Mesendoderm (in vitro differentiated cells): ENCODE measurements around the gene OGT.
"Not testable (repeated sequence)": the region's sequence is repeated elsewhere in the genome, so short reads cannot be mapped to it uniquely, and the experiment has no call there.

Experiments
- DNase-seq: peaks from one replicate; pipeline ENCODE4 v3.0.0; 2013
- H2AK5ac ChIP-seq: 2 replicates; pipeline ENCODE4 v1.6.1; 2013; ENCODE audit warnings: low read length, inconsistent platforms
- H2BK120ac ChIP-seq: 2 replicates; pipeline ENCODE4 v1.6.1; 2013; ENCODE audit warnings: low read depth, mild to moderate bottlenecking, low read length, moderate library complexity, mixed read lengths
- H2BK15ac ChIP-seq: replicated peaks from 2 replicates; pipeline ENCODE4 v1.6.1; 2013; ENCODE audit warnings: low read depth, mild to moderate bottlenecking, moderate library complexity
- H2BK5ac ChIP-seq: 2 replicates; pipeline ENCODE4 v1.6.1; 2013; ENCODE audit warnings: low read length, inconsistent platforms
- H3K18ac ChIP-seq: 2 replicates; pipeline ENCODE4 v1.6.1; 2013; ENCODE audit warnings: mild to moderate bottlenecking, low read length, mixed read lengths
- H3K23ac ChIP-seq: one replicate; pipeline ENCODE4 v1.6.1; 2013; ENCODE audit warnings: low read length
- H3K27ac ChIP-seq: 2 replicates; pipeline ENCODE4 v1.5.1; 2013; ENCODE audit warnings: low read depth, mild to moderate bottlenecking, inconsistent platforms, low read length, moderate library complexity
- H3K27me3 ChIP-seq: 2 replicates; pipeline ENCODE4 v1.6.1; 2013; ENCODE audit warnings: low read length, control low read depth, mild to moderate bottlenecking, inconsistent platforms; ENCODE audit not compliant: insufficient read depth, poor library complexity
- H3K36me3 ChIP-seq: 2 replicates; pipeline ENCODE4 v1.6.1; 2013; ENCODE audit warnings: low read length, inconsistent platforms; ENCODE audit not compliant: control insufficient read depth, insufficient read depth
- H3K4ac ChIP-seq: one replicate; pipeline ENCODE4 v1.6.1; 2013; ENCODE audit warnings: low read depth, mild to moderate bottlenecking, low read length, moderate library complexity
- H3K4me1 ChIP-seq: 2 replicates; pipeline ENCODE4 v1.6.1; 2013; ENCODE audit warnings: low read depth, low read length, inconsistent platforms; ENCODE audit not compliant: control insufficient read depth
- H3K4me2 ChIP-seq: 2 replicates; pipeline ENCODE4 v1.6.1; 2013; ENCODE audit warnings: low read length
- H3K4me3 ChIP-seq: 2 replicates; pipeline ENCODE4 v1.5.1; 2013; ENCODE audit warnings: mild to moderate bottlenecking, low read length
- H3K56ac ChIP-seq: one replicate; pipeline ENCODE4 v1.6.1; 2013; ENCODE audit warnings: low read length
- H3K79me1 ChIP-seq: 2 replicates; pipeline ENCODE4 v1.6.1; 2013; ENCODE audit warnings: low read length, inconsistent platforms
- H3K79me2 ChIP-seq: 2 replicates; pipeline ENCODE4 v1.6.1; 2013; ENCODE audit warnings: mild to moderate bottlenecking, low read length; ENCODE audit not compliant: control insufficient read depth, insufficient read depth
- H3K9ac ChIP-seq: 2 replicates; pipeline ENCODE4 v1.6.1; 2013; ENCODE audit warnings: low read length, inconsistent platforms
- H4K5ac ChIP-seq: one replicate; pipeline ENCODE4 v1.6.1; 2013; ENCODE audit warnings: low read length
- H4K8ac ChIP-seq: one replicate; pipeline ENCODE4 v1.6.1; 2013; ENCODE audit warnings: low read depth, mild to moderate bottlenecking, control low read depth, low read length, moderate library complexity
- WGBS: extraction: QIAGEN DNeasy Blood & Tissue Kit; methylation state at CpG from one replicate; pipeline ENCODE4 v1.1.7; 2013; ENCODE audit warnings: low lambda C conversion rate, missing lambda C conversion rate; ENCODE audit not compliant: insufficient coverage; ENCODE audit errors: extremely low coverage; 5-methylcytosine and 5-hydroxymethylcytosine counted together

Gene OGT

GRCh38 chrX:71513731-71514130, 19.2 kb upstream of the OGT start:
- DNase-seq, H3K4me3 ChIP-seq, H3K4ac ChIP-seq, H3K56ac ChIP-seq, H3K9ac ChIP-seq, H3K4me1 ChIP-seq, H2BK120ac ChIP-seq, H3K79me2 ChIP-seq, H3K27me3 ChIP-seq, H2BK15ac ChIP-seq, H2BK5ac ChIP-seq, H3K27ac ChIP-seq, H3K18ac ChIP-seq, H3K79me1 ChIP-seq, H2AK5ac ChIP-seq, H3K4me2 ChIP-seq, H3K23ac ChIP-seq, H3K36me3 ChIP-seq, H4K5ac ChIP-seq, H4K8ac ChIP-seq: not testable (repeated sequence)
- WGBS = no CpG with 5 or more reads among the region's 4 CpGs

GRCh38 chrX:71514367-71515037, 18.4 kb upstream of the OGT start:
- H2BK120ac ChIP-seq = no peak overlapping the region
- H3K79me1 ChIP-seq = no peaks in the 10 kb centered on the region
- H3K79me2 ChIP-seq = no peaks in the 10 kb centered on the region
- H3K9ac ChIP-seq = no peak overlapping the region
- H3K4me1 ChIP-seq = no peaks in the 10 kb centered on the region
- H3K27me3 ChIP-seq = no peaks in the 10 kb centered on the region
- no peak overlapping the region for H4K8ac ChIP-seq
- H3K56ac ChIP-seq = no peak overlapping the region
- no peak overlapping the region for H3K4ac ChIP-seq
- H3K18ac ChIP-seq = no peak overlapping the region
- no peak overlapping the region for H2BK5ac ChIP-seq
- H3K23ac ChIP-seq = no peak overlapping the region
- WGBS = no CpG with 5 or more reads among the region's 5 CpGs
- H3K4me2 ChIP-seq = no peak overlapping the region
- no peak overlapping the region for H2AK5ac ChIP-seq
- H3K27ac ChIP-seq = no peak overlapping the region
- H3K4me3 ChIP-seq = no peak overlapping the region
- H2BK15ac ChIP-seq = no peak overlapping the region
- H4K5ac ChIP-seq = no peak overlapping the region
- peak; percentile 38 for DNase-seq
- no peaks in the 10 kb centered on the region for H3K36me3 ChIP-seq

GRCh38 chrX:71515038-71515396, 17.9 kb upstream of the OGT start:
- no peak overlapping the region for H3K4ac ChIP-seq
- no peak overlapping the region for H3K9ac ChIP-seq
- no peak overlapping the region for H3K23ac ChIP-seq
- no peak overlapping the region for H2AK5ac ChIP-seq
- H3K56ac ChIP-seq = no peak overlapping the region
- no peaks in the 10 kb centered on the region for H3K79me2 ChIP-seq
- no peak overlapping the region for H2BK5ac ChIP-seq
- H3K4me3 ChIP-seq = no peak overlapping the region
- H2BK120ac ChIP-seq = no peak overlapping the region
- H3K18ac ChIP-seq = no peak overlapping the region
- no peaks in the 10 kb centered on the region for H3K36me3 ChIP-seq
- WGBS = no CpG with 5 or more reads among the region's 2 CpGs
- H4K8ac ChIP-seq = no peak overlapping the region
- DNase-seq = no peak
- no peaks in the 10 kb centered on the region for H3K79me1 ChIP-seq
- H3K27ac ChIP-seq = no peak overlapping the region
- no peaks in the 10 kb centered on the region for H3K27me3 ChIP-seq
- H3K4me2 ChIP-seq = no peak overlapping the region
- H3K4me1 ChIP-seq = no peaks in the 10 kb centered on the region
- no peak overlapping the region for H2BK15ac ChIP-seq
- H4K5ac ChIP-seq = no peak overlapping the region

GRCh38 chrX:71525316-71525715, 7.6 kb upstream of the OGT start:
- Histone ChIP-seq H3K23ac (no peak overlapping the region), H3K27ac (no peak overlapping the region), H3K27me3 (no peaks in the 10 kb centered on the region), H3K4ac (no peak overlapping the region), H3K18ac (no peak overlapping the region), H4K5ac (no peak overlapping the region), H2BK15ac (no peak overlapping the region), H2AK5ac (no peak overlapping the region), H3K4me1 (no peaks in the 10 kb centered on the region), H3K9ac (no peak overlapping the region), H4K8ac (no peak overlapping the region), H3K4me2 (no peak overlapping the region), H3K56ac (no peak overlapping the region), H3K79me1 (no peaks in the 10 kb centered on the region), H3K36me3 (no peaks in the 10 kb centered on the region), H2BK5ac (no peak overlapping the region), H2BK120ac (no peak overlapping the region), H3K4me3 (no peak overlapping the region), H3K79me2 (no peaks in the 10 kb centered on the region)
- DNase-seq = no peak
- WGBS = no CpG with 5 or more reads among the region's 3 CpGs

GRCh38 chrX:71532078-71532752, 689 bp upstream of the OGT start:
- H2BK5ac ChIP-seq = no peak overlapping the region
- H3K27ac ChIP-seq = no peak overlapping the region
- peak overlapping the region; percentile 25 for H3K18ac ChIP-seq
- H4K8ac ChIP-seq = no peak overlapping the region
- H3K4me3 ChIP-seq = peak overlapping the region; percentile 27
- no peak overlapping the region for H3K23ac ChIP-seq
- no peaks in the 10 kb centered on the region for H3K36me3 ChIP-seq
- H3K4ac ChIP-seq = no peak overlapping the region
- peak overlapping the region; percentile 70 for H3K9ac ChIP-seq
- peak overlapping the region; percentile 63 for H3K56ac ChIP-seq
- no peaks in the 10 kb centered on the region for H3K79me1 ChIP-seq
- H2AK5ac ChIP-seq = no peak overlapping the region
- peak overlapping the region; percentile 59 for H3K4me2 ChIP-seq
- H3K79me2 ChIP-seq = peaks cover 37% of the 10 kb centered on the region
- H2BK15ac ChIP-seq = no peak overlapping the region
- WGBS = no CpG with 5 or more reads among the region's 25 CpGs
- no peaks in the 10 kb centered on the region for H3K27me3 ChIP-seq
- no peak for DNase-seq
- H4K5ac ChIP-seq = no peak overlapping the region
- H3K4me1 ChIP-seq = no peaks in the 10 kb centered on the region
- no peak overlapping the region for H2BK120ac ChIP-seq

- no peak overlapping the region for H4K5ac ChIP-seq
- no peak overlapping the region for H2AK5ac ChIP-seq
- H3K23ac ChIP-seq = peak overlapping the region; percentile 97
- peak overlapping the region; percentile 99 for H3K56ac ChIP-seq
- peak overlapping the region; percentile 87 for H3K4ac ChIP-seq
- H3K4me1 ChIP-seq = no peaks in the 10 kb centered on the region
- peaks cover 44% of the 10 kb centered on the region for H3K79me2 ChIP-seq
- H3K4me3 ChIP-seq = peak overlapping the region; percentile 97
- no peak overlapping the region for H2BK15ac ChIP-seq
- peak overlapping the region; percentile 81 for H3K18ac ChIP-seq
- H3K27ac ChIP-seq = peak overlapping the region; percentile 88
- no peaks in the 10 kb centered on the region for H3K27me3 ChIP-seq
- DNase-seq = no peak
- peak overlapping the region; percentile 10 for H3K4me2 ChIP-seq
- peak overlapping the region; percentile 76 for H2BK5ac ChIP-seq
- no peak overlapping the region for H4K8ac ChIP-seq
- no CpG with 5 or more reads among the region's 12 CpGs for WGBS
- H3K79me1 ChIP-seq = no peaks in the 10 kb centered on the region
- peak overlapping the region; percentile 99 for H3K9ac ChIP-seq
- no peaks in the 10 kb centered on the region for H3K36me3 ChIP-seq
- H2BK120ac ChIP-seq = peak overlapping the region; percentile 21
Measured at GRCh38 chrX:71533516-71533850, 579 bp downstream of the OGT start.
